ENCODE measurements around the gene PEX10. TPM values are rescaled to one million over a fixed set of nuclear protein-coding genes. Genes with fewer than 3 reads are reported as not detected.

The PEX10 gene
- total RNA-seq, 1 donor from 2014 or later: 15.8 TPM

DNA sequence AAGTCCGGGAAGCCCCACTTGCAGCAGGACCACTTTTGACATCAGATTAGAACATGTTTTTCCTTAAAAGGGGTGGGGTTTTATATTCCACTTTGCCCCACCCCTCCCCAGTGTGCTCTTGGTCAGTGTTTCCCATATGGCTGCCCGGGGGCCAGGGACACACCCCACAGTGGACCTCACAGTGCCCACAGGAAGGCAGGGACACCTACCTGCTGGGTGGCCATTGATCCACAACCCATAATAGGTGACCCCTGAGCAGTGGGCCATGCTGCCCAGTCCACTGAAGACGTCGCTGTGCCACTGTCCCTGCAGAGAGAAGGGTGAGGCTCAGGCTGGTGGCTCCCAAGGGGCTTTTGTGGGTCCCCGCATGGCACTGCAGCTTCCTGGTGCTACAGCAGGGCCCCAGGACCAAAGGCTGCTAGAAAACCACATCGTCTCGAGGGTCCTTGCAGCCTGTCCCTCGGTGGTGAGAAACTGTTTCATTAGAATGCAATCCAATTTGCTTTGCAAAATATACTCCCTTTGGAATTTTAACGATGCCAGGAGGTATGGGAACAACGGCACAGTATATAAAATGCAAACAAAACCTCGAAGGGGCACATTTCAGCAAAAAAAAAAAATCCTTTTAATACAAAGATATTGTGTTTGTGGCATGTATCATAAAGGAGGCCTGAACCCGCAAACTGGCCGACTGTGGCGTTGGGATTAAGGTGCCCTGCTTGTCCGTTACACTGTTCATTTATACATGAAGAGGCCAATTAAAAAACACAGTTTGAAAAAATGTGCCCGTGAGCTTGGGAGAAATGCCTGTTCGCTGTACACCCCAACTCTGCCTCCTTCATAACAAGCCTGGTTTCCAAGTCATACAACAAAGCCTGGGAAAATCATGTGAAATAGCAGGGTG lies 37.9 kb downstream of the PEX10 start:
- DNase-seq: no peak

- DNase-seq: no peak
These were observed 38.7 kb downstream of the PEX10 start for GRCh38 chr1:2373551-2374251.

- no peak for DNase-seq
These were observed 39.5 kb downstream of the PEX10 start for GRCh38 chr1:2372551-2373490.

GRCh38 chr1:2368053-2368744 lies 44.2 kb downstream of the PEX10 start:
- DNase-seq: no peak

DNA sequence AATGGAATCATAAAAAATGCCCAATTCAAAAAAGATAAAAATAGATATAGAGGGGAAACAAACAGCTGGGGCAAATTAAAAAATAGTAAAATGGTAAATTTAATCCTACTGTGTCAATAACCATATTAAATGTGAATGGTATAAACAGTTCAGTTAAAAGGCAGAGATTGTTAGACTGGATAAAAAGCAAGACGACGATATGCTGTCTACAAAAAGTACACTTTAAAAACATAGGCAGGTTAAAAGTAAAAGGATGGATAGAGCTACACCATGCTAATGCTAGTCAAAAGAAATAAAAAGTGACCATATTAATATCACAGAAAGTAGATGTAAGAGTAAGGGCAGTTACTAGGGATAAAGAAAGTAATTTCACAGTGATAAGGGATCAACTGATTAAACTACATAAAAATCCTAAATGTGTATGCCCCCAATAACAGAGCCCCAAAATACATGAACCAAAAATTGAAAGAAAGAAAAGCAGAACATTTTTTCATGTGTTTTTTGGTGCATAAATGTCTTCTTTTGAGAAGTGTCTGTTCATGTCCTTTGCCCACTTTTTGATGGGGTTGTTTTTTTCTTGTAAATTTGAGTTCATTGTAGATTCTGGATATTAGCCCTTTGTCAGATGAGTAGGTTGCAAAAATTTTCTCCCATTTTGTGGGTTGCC lies 48.4 kb downstream of the PEX10 start:
- no peak for DNase-seq

DNA sequence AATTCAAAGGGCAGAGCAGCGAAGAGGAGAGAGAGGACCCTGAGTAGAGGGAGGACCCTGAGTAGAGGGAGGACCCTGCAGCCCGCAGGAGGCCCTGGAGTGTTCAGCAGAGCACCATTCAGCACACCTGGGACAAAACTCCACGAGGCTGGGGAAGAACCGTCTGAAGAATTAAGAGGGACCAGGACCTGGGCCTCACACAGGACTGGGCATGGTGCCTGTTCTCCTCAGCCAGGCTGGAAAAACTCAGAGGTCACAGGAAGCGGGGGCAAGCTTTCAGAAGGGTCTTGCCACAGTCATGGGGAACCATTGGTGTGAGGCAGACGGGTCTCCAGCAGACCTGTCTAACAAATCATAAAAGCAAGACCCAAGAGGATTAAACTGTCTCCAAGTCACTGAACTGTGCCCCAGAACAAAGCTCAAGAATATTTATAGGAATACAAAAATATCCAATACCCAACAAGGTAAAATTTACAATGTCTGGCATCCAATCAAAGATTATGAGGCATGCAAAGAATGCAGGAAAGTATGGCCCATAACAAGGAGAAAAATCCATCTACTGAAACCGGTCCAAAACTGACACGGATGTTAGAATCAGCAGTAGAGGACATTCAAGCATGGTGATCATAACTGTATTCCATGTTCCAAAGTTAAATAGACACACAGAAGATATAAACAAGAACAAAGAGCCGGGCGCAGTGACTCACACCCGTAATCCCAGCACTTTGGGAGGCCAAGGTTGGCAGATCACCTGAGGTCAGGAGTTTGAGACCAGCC lies 51.6 kb downstream of the PEX10 start:
- no peak for DNase-seq

- DNase-seq: no peak
These were observed 53.4 kb downstream of the PEX10 start for GRCh38 chr1:2358651-2359640.

- no peak for DNase-seq
These were observed 54.3 kb downstream of the PEX10 start for GRCh38 chr1:2358072-2358471.

DNA sequence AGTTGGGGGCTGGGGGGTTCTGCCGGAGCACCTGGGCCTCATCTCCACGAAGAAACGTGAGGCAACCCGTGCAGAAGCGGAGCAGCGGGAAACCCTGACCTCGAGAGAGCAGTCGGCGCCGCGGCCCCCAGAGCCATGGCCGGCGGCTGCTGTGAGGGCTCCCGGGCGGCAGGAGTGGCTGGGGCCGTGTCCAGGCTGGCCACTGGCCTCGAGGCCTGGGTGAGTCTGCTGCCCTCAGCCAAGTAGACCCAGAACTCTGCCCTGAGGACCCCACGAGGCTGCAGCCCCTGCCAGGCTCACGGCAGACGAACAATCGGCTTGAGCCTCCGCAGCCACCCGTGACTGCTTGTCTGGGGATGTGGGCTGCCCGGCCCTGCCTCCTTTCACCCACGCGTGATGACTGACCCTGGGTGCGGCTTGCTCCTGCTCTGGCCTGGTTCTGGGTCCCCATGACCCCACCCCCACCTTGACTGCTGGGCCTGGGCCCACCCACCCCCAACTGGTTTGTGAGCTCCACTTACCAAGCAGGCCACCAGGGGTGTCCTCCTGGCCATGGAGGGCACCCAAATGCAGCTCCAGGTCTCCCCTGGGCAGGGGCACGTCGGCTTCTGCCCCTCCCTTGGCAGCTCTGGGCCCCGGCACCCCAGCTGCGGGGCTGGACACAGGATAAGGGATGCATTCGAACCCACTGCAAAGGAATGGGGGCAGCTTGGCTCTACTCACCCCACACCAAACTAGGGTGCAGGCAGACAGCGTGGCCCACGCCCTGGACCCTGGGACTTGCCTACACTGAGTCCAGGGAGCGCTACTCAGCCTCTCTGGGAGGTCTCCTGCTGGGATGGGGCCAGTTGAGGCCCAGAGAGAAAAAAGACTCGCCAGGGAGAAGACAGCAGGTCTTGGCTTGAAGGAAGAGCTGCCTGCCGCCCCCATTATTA lies 55.2 kb downstream of the PEX10 start:
- DNase-seq: no peak

GRCh38 chr1:2356401-2356800 lies 56.0 kb downstream of the PEX10 start:
- DNase-seq: no peak

DNA sequence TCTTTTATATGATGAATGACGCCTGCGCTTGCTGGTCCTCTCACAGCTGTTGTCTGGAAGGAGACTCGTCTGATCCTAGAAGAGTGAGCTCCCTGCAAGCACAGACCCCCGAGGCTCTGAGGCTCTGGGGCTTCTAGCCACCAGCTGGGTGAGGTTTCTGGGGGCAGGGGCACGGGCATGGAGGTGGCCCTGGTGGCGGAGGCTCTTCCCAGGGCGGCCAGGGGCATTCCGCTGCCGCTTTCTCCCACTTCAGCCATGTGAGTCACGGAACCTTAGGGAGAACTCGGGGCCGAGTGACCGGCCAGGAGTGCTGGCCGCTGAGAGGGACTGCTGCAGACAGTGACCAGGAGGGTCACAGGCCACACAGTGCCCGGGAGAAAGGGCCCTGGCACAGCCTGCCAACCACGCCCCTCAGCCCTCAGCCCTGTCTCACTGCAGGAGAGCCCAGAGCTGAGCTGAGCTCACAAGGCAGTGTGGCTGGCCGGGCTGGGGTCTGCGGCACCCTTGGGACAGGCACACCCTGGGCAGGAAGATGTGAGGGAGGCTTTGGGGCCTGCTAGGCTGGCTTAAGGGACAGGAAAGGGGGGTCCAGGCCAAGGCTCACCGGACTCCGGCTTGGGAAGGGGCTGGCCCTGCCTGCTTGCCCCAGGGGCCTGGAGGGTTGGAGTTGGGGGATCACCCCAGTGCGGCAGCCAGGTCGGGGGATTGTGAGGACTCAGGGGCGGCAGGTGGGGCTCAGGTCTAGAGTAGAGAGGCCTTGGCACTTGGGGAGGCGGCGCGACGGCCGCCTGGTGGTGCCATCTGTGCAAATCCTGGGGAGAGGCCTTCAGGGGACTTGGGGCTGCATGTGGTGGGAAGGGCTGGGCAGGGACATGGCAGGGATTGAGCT lies 56.7 kb downstream of the PEX10 start:
- no peak for DNase-seq

- no peak for DNase-seq
These were observed 57.6 kb downstream of the PEX10 start for GRCh38 chr1:2354511-2355372.
